D721Med (cell line): ENCODE measurements around the gene UHRF1.

Source experiments
- DNase-seq: peaks from one replicate; pipeline ENCODE4 v3.0.0; 2011; ENCODE audit warnings: low spot score; ENCODE audit not compliant: insufficient read length
- FAIRE-seq: peaks from 2 replicates; lab custom pipeline; 2011; peaks lifted over from hg19 to GRCh38; lab: Jason Lieb, UNC
- CTCF ChIP-seq: IDR thresholded peaks from 2 replicates; pipeline ENCODE4 v1.5.1; 2012; ENCODE audit warnings: mild to moderate bottlenecking, control low read depth; ENCODE audit not compliant: insufficient read depth; ENCODE audit errors: missing control alignments

UHRF1 gene

DNA sequence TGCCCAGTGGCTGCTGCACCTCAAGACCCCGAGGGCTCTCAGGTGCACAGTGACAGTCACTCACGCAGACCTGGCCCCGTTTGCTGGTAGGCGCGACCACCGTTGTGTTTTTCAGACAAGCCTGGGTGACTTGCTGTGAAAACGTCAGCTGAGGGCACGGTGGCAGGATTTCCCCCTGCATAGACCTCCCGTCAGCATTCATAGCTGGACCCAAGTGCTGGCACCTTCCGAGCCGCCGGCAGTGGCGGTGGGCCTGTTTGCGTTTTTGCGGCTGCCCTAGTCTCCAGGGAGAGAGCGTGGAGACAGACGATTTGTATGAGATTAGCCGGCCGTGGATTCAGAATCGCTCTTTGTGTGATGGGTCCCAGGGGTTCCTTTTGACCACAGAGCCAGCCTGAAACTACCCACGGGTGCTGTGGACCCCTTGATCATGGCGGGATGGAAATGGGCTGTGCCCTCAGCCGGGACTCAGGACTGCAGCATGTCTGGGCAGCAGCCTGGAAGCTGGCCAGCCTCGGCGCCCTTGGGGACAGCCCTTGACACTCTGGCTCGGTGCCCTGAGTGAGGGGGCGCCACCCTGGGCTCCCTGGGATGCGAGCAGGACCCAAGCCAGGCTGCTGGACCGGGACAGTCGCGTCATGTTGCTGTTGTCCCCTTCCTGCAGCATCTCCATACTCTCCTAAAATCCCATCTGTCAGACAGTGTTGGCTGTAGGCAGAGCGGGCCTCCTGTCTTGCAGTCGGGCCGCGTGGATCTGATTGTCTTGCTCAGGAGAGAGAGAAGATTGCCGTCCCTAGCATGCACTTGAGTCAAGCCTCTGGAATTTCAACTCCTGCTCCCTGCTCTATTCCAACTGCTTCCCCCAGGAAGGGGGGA, 68.2 kb downstream of the UHRF1 start:
- DNase-seq (peak; percentile 75), FAIRE-seq (no peak)
- TF ChIP-seq CTCF = no peak

- DNase-seq (no peak), FAIRE-seq (no peak)
- no peak for TF ChIP-seq CTCF
These were observed 70.0 kb downstream of the UHRF1 start for GRCh38 chr19:4979211-4979807.

DNA sequence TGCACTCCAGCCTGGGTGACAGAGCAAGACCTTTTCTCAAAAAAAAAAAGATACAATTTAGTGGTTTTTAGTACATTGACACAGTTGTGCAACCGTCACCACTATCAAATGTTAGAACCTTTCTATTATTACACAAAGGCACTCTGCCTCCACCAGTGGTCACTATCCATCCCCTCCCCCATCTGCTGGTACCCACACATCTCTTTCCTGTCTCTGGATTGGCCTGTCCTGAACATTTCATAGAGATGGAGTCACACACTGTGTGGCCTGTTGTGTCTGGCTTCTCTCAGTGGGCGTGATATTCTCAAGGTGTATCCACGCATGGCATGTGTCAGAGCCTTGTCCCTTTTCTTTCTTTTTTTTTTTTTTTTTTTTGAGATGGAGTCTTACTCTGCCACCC, 70.8 kb downstream of the UHRF1 start:
- FAIRE-seq = no peak
- DNase-seq = no peak
- no peak for TF ChIP-seq CTCF

DNA sequence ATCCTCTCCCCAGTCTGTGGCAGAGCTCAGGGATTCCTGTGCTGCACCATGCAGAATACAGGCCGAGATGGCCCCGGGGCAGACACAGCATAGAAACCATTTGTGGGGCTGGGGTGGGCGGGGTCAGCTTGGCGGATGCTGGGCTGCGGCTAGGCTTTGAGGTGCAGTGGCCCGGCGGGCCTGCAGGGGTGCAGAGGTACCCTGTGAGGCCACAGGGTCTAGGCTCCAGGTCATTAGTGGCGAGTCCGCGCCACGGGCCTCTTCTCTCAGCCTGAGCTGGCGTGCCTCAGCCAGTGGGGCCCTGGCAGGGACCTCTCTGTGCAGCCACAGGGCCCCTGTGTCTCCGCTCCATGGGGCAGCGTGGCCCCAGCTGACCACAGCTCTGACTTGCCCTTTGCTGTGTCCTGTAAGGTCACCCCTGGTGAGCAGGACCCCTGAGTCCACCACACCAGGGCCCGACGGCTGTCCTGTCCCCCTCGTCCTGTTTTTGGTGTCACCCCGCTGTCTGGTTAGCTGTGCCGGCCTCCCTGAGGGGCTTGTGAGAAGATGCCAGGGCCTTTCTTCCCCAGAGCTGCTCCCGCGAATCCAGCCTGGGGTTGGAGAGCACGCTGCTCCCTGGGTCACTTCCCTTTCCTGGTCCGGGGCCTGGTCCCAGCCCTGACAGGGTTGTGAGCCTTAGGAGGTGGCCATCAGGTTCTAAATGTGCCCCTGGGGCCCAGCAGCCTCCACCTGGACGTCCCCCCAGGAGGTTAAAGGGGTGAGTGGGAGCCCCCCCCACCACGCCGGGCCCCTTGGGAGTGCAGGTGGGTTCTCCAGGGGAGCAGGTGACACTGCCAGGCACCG, 71.8 kb downstream of the UHRF1 start:
- FAIRE-seq (no peak), DNase-seq (no peak)
- no peak for TF ChIP-seq CTCF

DNA sequence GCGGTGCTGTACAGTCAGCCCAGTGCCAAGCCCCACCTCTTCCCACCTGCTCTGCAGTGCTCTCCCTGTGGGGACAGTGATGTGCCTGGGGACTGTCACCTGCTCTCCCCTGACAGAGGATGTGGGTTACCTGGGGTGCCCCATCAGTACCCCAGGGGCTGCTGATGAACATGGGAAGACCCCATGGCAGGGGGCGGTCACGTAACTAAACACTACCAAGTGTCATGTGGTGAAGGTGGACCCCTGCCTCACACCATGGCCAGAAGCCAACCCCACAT, 72.3 kb downstream of the UHRF1 start:
- no peak for TF ChIP-seq CTCF
- DNase-seq (no peak), FAIRE-seq (no peak)

DNA sequence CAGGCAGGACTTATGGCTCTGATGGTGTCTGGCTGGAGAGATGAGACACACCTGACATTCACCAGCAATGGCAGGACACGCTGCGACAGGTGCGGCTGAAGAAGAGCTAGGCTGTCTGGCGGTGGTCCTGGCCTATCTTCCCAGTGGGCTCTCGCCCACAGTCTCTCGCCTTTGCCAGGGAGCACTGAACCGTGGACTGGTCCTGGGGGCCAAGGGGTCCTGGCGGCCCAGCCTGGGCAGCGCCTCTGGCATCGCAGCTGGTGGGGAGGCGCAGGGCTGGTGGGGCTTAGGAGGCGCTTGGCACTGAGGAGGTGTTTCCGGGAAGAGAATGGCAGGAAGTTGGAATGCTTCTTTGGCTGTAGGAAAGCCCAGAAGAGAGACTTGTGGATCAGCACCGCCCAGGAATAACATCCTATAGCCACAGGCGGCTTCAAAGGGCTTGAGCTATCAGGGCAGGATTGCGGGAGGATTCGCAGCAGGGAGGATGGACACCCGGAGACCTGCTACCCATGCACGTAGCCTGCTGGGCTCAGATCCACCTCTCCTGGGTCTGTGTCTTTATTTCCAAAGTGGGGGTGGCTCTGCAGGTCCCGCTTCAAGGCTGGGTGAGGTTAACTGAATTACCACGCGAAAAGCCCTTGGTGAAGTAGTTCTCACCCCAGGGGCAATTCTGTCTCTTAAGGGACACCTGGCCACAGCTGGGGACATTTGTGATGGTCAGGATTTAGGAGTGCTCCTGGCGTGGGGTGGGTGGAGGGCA, 74.2 kb downstream of the UHRF1 start:
- FAIRE-seq = no peak
- TF ChIP-seq CTCF = no peak

More for the DNA sequence above, 74.2 kb downstream of the UHRF1 start:
- no peak for DNase-seq
